Activated naive CD4-positive, alpha-beta T cell treated with anti-CD3 and anti-CD28 coated beads, Interleukin-2, amount 50 U/mL, for 16 hours (primary cell): Measurements from ENCODE around the gene ADAM20.
"Not testable (repeated sequence)": the region's sequence is repeated elsewhere in the genome, so short reads cannot be mapped to it uniquely, and the experiment has no call there.

ENCODE experiments used
- DNase-seq: peaks from one replicate; pipeline ENCODE4 v3.0.0-alpha.2; 2020

Gene ADAM20

DNA sequence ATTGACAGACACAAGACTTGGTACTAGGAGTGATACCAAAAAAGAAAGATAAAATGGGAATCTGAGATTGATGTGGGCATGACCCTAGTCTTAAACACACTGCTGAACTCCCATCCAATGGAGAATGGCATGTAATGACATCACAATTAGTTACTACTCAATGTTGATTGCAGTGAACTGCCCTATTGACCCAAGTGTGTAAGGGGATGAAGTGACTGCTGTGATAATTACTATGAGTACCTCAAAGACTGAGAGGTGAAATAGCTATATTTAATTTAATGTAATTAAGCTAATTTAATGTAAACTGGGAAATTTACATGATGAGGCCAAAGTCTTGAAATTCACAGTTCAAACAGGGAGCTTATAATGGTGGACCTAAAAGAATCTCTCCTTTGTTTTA, at the start of gene ADAM20:
Gene ADAM20 (minus strand): TSS at position 101 of the 400 bp plus-strand sequence. CDS start 10,247 bp downstream, outside the sequence.
- DNase-seq, result no peak

DNA sequence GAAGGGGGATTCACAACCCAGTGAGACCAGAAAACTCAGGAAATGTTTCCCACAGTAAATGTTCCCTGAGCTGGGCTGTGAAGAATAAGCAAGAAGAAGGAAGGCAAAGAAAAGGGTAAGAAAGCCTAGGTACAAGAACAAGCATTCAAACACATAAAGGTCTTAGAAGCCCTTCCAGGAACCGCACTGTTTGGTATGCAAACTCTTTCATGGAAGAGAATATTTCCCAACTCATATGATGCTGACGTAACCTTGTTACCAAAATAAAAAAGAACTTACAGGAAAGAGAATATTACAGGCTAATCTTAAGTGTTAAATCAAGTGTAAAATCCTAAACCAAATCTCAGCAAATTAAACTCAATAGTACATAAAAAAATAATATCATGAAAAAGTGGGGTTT, 42.1 kb upstream of the ADAM20 start:
- DNase-seq, result no peak

DNA sequence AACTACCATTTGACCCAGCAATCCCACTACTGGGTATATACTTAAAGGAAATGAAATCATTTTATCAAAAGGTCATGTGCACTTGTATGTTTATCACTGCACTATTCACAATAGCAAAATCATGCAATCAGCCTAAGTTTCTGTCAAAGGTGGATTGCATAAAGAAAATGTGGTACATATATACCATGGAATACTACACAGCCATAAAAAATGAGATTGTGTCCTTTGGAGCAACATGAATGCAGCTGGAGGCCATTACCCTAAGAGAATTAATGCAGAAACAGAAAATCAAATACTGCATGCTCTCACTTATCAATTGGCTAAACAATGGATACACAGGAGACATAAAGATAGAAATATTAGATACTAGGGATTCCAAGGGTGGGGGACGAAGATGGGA, 38.2 kb upstream of the ADAM20 start:
- no peak for DNase-seq

DNA sequence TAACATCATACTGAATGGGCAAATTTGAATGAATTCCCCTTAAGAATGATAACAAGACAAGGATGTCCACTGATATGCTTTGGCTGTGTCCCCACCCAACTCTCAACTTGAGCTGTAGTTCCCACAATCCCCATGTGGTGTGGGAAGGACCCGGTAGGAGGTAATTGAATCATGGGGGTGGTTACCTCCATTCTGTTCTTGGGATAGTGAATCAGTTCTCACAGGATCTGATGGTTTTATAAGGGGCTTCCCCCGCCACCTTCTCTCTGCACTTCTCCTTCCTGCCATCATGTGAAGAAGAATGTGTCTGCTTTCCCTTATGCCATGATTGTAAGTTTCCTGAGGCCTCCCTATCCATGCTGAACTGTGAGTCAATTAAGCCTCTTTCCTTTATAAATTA, 36.3 kb upstream of the ADAM20 start:
- DNase-seq, result no peak

DNA sequence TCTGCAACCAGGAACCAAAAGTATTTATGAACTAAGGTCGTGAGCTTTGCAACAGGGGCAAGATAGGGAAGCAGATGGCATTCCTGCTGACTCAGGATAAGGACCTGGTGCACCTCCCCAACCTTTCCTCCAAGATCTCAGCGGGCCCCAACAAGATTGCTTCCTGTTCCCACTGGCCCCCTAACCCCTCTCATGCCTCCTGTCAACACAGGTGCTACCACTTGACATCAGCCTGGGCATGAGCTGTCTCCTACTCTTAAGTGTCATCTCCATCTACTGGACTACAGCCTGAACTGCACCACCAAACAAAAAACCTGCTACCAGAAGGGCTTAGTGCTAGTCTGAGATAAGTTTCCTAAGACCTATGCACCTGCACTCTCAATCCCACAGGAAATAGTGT, 33.0 kb upstream of the ADAM20 start:
- no peak for DNase-seq

DNA sequence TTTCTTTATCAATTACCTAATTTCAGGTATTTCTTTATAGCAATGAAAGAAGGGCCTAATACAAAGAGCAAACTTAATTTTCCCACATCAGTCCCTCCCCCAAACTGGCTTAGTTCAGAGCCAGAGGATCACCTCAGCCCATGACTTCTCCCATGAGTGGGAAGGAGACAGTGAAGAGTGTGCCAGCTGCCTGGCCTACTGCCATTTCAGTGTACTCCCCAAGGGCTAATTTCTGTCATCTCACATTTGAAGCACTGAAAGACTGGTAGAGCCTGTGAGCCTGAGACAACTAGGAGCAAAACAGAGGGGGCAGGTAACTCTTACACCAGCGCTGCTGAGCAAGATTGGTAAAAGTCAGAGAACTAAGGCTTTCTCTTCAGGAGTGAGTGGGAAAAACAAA, 29.1 kb upstream of the ADAM20 start:
- no peak for DNase-seq

DNA sequence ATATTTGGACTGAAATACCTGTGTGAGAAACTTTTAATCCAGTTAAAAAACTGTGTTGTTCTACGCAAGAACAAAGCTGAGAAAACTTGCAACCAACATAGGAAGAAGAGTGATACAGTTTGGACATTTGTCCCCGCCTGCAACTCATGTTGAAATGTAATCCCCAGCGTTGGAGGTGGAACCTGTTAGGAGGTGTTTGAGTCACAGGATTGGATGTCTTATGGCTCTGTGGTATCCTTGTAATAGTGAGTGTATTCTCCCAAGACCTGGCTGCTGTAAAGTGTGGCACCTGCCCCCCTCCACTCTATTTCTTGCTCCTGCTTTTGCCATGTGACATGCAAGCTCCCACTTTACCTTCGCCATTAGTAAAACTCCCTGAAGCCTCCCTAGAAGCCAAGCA, 28.6 kb upstream of the ADAM20 start:
- DNase-seq, result no peak

DNA sequence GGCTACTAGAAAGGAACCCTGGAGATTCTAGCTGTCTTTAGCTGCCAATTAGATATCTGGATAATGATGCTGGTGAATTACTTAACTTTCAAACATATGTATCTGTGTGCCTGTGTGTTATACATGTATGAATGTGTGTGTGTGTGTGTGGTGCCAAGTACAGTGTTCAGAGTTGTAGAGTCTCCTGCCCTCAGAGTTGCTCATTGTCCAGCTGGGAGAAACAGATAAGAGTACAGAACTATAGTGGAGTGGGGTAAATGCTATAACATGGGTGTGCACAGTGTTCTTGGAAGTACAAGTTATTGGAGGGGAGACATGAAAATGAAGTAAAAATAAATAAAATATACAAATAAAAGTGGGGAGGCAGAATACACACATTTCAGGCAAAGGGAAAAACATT, 23.6 kb upstream of the ADAM20 start:
- DNase-seq, result no peak

DNA sequence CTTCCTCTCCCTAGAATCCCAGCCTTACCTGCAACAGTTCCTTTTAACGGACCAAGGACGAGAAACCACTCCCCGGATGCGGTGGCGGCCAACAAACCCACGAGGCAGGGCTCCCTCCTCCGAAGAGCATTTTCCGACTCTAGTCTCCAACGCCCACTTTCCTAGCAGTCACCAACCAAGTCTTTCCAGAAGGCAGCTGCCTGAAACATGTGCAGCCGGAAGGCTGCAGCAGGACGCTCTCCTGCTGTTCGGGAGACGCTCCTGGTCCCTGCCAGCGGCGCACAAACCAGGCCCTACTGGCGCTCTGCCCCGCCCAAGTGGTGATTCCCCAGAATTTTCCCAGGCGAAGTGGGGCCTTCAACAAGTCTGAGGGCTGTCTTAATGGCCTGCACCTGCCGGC, 21.1 kb upstream of the ADAM20 start:
- no peak for DNase-seq

DNA sequence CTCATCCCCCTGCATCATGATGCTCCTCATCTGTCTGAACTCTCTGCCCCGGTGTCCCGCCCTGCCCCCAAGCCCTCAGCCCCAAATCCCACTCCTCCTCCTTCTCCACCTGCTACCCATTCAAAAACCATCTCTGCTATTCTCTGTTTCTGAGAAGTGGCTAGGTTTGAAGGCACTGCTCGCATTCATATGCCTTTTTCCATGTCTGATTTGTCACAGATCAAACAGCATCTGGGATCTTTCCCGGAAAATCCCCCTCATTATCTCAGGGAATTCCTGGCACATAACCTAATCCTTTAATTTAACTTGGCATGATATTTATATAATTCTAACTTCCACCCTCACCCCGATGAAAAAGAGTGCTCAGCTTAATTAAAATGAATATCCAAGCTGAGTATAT, 3.3 kb upstream of the ADAM20 start:
- DNase-seq, result no peak

DNA sequence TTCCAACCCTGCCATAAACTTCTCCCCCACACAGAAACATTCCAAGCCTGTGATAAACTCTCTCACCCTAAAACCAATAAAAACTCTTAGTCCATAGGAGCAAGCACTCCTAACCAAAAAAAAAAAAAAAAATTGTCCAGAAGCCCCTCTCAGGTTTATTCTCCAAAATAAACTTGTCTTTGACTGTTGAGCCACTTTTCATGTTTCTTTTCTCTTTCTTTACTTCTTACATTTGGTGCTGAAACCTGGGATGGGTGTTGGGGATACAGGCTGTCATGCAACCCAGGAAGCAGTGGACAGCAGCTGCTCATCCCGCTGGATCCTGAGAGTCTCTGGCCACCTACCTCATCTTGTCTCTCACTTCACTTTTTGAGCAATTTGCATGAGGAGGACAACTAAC, 2.0 kb upstream of the ADAM20 start:
- DNase-seq, result no peak

DNA sequence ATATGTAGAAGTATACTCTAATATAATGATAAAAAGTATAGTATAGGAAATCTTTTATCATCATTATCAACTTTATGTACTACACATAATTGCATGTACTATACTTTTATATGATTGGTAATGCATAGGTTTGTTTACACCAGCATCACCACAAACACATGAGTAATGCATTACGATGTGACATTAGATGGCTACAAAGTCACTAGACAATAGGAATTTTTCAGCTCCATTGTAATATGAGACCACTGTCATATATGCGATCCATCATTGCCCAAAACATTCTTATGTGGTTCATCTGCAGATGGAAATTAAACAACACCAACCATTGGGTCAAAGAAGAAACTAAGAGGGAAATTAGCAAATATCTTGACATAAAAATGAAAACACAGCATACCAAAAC, 4.4 kb downstream of the ADAM20 start:
- DNase-seq, result no peak

DNA sequence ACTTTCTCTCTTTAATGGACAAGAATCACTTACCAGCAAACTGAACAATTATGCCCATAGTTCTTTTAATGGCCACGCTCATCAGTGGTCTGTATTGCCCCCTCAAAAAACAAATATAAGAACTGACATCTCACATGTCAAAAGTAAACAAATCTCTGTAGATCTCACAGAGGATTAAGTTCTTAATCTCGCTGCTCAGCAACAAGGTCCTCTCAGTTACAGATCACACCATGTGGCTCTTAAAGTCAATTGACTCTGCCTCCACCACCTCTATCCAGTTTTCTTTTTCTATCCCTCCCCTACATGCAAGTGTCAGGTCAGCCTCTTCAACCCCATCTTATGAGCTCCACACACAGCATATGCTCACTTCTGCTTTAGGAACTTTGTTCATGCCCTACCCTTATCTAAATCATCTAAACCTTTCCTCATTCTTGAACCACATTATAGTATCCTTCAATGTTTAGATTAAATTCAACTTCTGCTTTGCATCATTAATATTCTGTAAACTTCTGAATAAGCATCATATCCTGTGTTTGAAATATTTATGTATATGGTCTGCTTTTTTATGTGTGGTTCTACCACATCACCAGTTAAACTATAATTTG, 7.2 kb downstream of the ADAM20 start:
- DNase-seq, result no peak

DNA sequence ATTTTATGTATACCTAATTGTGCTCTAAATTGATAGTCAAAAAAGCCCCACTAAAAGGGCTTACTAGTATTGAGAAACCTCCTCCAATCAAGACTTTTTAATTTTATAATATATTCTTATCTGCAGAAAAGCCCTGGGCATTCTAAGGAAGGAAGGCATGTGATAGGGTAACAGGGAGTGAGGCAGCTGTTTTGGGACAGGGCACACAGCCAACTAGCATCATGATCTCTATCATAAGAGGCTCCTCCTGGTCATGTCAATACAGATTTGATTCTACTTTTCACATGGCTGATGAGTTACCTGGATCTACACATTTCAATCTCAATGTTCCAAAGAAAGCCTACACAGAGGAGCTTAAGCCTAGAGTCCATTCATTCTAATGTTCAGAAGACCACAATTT, 9.1 kb downstream of the ADAM20 start:
- no peak for DNase-seq

DNA sequence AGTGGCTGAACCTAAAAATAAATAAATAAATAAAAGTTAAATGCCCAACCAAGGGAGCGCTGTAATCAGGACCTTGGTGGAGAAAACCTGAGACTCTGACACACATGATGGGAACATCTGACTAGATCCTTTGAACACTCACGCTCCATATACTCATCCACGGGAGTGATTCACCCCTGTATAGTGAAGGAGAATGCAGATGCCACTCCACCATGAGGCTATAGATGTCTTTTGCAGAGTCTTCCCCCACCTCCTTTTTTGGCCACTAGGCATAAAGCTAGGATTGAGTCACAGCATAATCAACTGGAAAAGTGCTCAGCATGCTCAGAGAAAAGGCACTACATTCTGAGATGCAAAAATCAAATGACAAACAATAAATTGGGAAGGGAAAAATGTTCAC, 19.0 kb downstream of the ADAM20 start:
- no peak for DNase-seq

DNA sequence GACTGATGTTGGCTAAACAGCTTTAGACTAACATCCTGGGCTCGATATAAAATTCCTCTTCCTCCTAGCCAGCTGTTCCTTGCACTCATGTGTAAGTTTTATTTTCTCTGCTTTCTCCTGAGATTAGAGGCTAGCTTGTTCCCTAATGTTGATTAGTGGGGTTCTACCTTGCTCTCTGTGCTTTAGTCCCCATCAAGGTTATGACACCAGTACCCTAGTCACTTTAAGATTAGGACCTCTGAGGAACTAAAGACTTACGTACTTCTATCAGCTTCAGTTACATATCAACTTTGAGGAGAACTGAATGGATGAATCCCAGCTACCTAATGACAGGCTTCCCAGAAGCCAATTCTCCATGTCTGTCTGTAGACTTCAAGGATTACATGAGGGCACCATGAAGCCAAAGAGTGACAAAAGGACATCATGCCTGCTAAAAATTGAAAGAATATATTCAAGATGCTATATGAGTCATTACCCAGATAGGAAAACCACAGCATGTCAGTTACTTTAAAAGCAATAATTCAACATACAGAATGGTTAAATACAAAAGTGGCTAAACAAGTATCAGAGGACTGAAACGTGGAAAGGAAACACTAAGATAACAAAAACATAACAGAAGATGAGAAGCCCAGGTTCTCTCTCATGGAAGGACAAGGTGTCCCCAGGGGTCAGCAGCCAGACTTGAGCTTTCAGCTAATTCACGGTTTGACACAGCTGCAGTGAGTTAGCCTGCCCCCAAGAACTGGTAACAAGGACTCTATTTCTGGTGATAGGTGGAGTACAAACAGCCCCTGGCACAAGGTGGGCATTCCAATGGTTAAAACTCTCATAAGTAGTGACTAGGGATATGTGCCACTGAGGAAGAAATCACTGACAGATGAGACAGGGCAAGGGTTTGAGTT, 20.4 kb downstream of the ADAM20 start:
- DNase-seq, result no peak

DNA sequence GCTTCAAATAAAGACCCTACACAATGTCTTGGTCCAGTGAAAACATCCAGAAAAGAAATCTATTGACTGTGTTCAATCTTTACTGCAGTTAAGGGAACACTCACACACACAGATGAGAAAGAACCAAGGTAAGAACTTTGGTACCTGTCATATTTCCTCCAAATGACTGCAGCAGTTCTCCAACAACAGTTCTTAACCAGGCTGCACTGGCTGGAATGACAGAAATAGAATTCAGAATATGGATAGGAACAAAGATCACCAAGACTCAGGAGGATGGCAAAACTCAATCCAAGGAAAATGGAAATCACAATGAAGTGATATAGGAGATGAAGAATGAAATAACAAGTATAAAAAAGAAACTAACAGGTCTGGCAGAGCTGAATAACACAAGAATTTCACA, 36.6 kb downstream of the ADAM20 start:
- no peak for DNase-seq

DNA sequence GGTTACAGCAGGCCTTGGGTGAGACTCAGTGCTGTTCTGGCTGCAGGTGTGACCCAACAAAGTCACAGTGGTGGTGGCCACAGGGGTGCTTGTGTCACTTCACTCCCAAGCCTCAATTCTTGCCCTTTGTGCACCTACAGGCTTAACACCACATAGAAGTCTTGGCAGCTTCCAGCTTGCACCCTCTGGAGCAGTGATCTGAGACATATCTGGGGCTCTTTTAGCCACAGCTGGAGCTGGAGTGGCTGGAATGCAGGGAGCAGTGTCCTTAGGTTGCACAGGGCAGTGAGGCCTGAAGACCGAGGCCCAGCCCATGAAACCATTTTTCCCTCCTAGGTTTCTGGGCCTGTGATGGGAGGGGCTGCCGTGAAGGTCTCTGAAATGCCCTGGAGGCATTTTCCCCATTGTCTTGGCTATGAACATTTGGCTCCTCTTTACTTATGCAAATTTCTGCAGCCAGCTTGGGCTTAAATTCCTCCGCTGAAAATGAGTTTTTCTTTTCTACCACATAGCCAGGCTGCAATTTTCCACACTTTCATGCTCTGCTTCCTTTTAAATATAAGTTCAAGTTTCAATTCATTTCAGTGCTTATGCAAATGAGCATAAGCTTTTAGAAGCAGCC, 45.1 kb downstream of the ADAM20 start:
- no peak for DNase-seq

DNA sequence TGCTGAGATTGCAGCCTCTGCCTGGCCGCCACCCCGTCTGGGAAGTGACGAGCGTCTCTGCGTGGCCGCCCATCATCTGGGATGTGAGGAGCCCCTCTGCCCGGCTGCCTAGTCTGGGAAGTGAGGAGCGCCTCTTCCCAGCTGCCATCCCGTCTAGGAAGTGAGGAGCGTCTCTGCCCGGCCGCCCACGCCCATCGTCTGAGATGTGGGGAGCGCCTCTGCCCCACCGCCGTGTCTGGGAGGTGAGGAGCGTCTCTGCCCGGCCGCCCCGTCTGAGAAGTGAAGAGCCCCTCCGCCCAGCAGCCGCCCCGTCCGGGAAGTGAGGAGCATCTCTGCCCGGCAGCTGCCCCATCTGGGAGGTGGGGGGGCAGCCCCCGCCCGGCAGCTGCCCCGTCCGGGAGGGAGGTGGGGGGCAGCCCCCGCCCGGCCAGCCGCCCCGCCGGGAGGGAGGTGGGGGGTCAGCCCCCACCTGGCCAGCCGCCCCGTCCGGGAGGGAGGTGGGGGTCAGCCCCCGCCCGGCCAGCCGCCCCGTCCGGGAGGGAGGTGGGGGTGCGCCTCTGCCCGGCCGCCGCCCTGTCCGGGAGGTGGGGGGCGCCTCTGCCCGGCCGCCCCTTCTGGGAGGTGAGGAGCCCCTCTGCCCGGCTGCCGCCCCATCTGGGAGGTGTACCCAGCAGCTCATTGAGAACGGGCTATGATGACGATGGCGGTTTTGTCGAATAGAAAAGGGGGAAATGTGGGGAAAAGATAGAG, 57.3 kb downstream of the ADAM20 start:
- DNase-seq, result not testable (repeated sequence)

DNA sequence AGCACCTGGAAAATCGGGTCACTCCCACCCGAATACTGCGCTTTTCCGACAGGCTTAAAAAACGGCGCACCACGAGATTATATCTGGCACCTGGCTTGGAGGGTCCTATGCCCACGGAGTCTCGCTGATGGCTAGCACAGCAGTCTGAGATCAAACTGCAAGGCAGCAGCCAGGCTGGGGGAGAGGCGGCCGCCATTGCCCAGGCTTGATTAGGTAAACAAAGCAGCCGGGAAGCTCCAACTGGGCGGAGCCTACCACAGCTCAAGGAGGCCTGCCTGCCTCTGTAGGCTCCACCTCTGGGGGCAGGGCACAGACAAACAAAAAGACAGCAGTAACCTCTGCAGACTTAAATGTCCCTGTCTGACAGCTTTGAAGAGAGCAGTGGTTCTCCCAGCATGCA, 59.3 kb downstream of the ADAM20 start:
- DNase-seq, result not testable (repeated sequence)

DNA sequence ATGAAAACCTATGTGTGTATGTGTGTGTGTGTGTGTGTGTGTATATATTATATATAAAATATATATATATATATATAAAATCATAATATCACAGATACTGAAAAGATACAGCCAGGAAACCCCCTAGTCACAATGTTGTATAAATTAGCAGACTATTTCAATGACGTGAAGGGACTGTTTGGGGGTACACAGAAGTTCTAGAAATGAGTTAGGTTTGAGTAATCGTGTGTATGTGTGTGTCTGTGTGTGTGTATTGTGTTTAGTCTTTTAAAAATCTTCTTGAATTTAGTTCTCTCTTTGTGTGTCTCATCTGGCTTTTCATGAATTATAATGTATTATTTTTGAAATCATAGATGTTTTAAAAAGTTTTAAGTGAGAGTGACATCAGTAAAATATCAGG, 61.0 kb downstream of the ADAM20 start:
- DNase-seq, result no peak
